Sigmoid colon (tissue), 7 donors: ENCODE data around the gene PZP. TPM values are rescaled to one million over a fixed set of nuclear protein-coding genes. Genes with fewer than 3 reads are reported as not detected.
A peak's percentile ranks its signal among the peaks of the same experiment; 100 is the strongest.

Source experiments
- DNase-seq: peaks from one replicate; pipeline ENCODE4 v3.0.0-alpha.2; 2019
- H3K27ac ChIP-seq, 4 donors: fragments of 200-600 bp; sonication (generic); one replicate each; pipeline ENCODE4 v1.5.1; 2016 to 2019; ENCODE audit warnings: mild to moderate bottlenecking in 1 of 4
- H3K27me3 ChIP-seq, 3 donors: fragments of 200-600 bp; sonication (generic); one replicate each; pipeline ENCODE4 v1.5.1; 2019; ENCODE audit warnings: mild to moderate bottlenecking in 1 of 3
- H3K36me3 ChIP-seq, 4 donors: fragments of 200-600 bp; sonication (generic); one replicate each; pipeline ENCODE4 v1.5.1; 2016 to 2019
- H3K4me1 ChIP-seq, 4 donors: fragments of 200-600 bp; sonication (generic); one replicate each; pipeline ENCODE4 v1.5.1; 2017 to 2019
- H3K4me3 ChIP-seq, 4 donors: fragments of 200-600 bp; sonication (generic); one replicate each; pipeline ENCODE4 v1.5.1; 2017 to 2019; ENCODE audit warnings: mild to moderate bottlenecking in 2 of 4, moderate library complexity in 1 of 4
- H3K9me3 ChIP-seq, 4 donors: fragments of 200-600 bp in 3 of 4; sonication (generic) in 3 of 4; one replicate each; pipeline versions ENCODE4 v1.5.1 to v1.6.1; 2013 to 2019
- EP300 ChIP-seq, 4 donors: sonication (generic); formaldehyde crosslinking; IDR thresholded peaks; one replicate each; pipeline ENCODE4 v1.6.1; 2017; ENCODE audit warnings: antibody characterized with exemption in 4 of 4
- POLR2A ChIP-seq, 2 donors: fragments of 450-650 bp; IDR thresholded peaks; one replicate each; pipeline ENCODE4 v1.6.1; 2016; ENCODE audit warnings: antibody characterized with exemption in 2 of 2, mild to moderate bottlenecking in 2 of 2, moderate library complexity in 2 of 2
- POLR2AphosphoS5 ChIP-seq, 4 donors: sonication (generic); formaldehyde crosslinking; IDR thresholded peaks; one replicate each; pipeline ENCODE4 v1.6.1; 2017; ENCODE audit warnings: antibody characterized with exemption in 4 of 4
- WGBS, 2 donors: extraction: QIAGEN DNeasy Blood & Tissue Kit; methylation state at CpG; one replicate each; pipeline ENCODE4 v1.1.7; 2013; 5-methylcytosine and 5-hydroxymethylcytosine counted together
- intact Hi-C: fragments of 100-400 bp; cut with DNase I; formaldehyde crosslinking; loops from one replicate; pipeline ENCODE4 v1.15.1; 2023
- polyA plus RNA-seq, 3 donors: library from polyadenylated mRNA; stranded (reverse); fragments of 200-250 nt; gene quantifications; one replicate each; pipeline ENCODE4 v1.2.3, GENCODE V29; 2013
- total RNA-seq, 4 donors: library from RNA; depleted of rRNA; stranded (reverse); fragments of >200 nt; gene quantifications; one replicate each; pipeline ENCODE4 v1.1.0, GENCODE V29; 2016
- TF ChIP-seq, protein P1 (sequence below), 4 experiments: fragments of 450-650 bp in 3 of 4; fragments of 200-600 bp in 1 of 4; IDR thresholded peaks; one replicate each; pipeline ENCODE4 v1.5.1; 2016 to 2019; ENCODE audit warnings: antibody characterized with exemption in 4 of 4, mild to moderate bottlenecking in 3 of 4, moderate library complexity in 2 of 4
- donor health status: healthy with polysubstance abuse.
- donor health status: Bipolar disorder and iron deficiency.
- donor health status: healthy.

Gene PZP
- total and polyA plus RNA-seq, 7 donors = 0.07 to 0.28 TPM; not detected in 5

GRCh38 chr12:9115731-9116559, 92.2 kb downstream of the PZP start, which contains the start of gene A2M:
Gene A2M (minus strand): TSS chr12:9115919. CDS start chr12:9115849, 70 bp downstream.
- intact Hi-C loops = loop anchor here (2.0 kb wide), 1 partner anchor 51 kb away; no protein-coding TSS in a partner anchor
- WGBS, 2 donors = 54 to 59% methylated on average over 9 of the region's 9 CpGs

DNA sequence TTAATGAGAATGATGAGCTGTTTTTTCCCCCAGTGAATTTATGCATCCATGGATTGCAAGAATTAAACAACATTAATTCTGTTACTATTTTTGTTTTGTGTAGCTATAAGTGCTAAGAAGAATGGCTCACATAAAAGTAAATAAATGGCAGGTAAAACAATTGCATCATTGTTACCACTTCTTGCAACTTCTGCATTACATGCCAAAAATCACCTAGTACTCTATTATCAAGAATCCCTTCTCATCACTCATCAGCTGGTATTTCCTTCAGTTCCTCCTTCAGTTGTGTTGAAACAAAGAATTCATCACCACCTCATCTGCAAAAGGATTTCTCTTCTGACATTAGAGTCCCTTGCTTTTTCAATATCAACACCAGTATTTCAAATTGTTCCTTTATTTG, 93.2 kb downstream of the PZP start:
- H3K27ac ChIP-seq = peak overlapping the region; percentile 79 to 83 (median 82)
- no peaks in the 10 kb centered on the region for H3K9me3 ChIP-seq
- TF ChIP-seq POLR2A (IDR thresholded peaks at IDR 0.05) (no peak), POLR2AphosphoS5 (IDR thresholded peaks at IDR 0.05) (no peak), EP300 (IDR thresholded peaks at IDR 0.05) (no peak)
- TF ChIP-seq, protein P1, sequence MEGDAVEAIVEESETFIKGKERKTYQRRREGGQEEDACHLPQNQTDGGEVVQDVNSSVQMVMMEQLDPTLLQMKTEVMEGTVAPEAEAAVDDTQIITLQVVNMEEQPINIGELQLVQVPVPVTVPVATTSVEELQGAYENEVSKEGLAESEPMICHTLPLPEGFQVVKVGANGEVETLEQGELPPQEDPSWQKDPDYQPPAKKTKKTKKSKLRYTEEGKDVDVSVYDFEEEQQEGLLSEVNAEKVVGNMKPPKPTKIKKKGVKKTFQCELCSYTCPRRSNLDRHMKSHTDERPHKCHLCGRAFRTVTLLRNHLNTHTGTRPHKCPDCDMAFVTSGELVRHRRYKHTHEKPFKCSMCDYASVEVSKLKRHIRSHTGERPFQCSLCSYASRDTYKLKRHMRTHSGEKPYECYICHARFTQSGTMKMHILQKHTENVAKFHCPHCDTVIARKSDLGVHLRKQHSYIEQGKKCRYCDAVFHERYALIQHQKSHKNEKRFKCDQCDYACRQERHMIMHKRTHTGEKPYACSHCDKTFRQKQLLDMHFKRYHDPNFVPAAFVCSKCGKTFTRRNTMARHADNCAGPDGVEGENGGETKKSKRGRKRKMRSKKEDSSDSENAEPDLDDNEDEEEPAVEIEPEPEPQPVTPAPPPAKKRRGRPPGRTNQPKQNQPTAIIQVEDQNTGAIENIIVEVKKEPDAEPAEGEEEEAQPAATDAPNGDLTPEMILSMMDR (IDR thresholded peaks at IDR 0.05) = no peak
- peaks cover 0 to 43% (median 34%) of the 10 kb centered on the region in 4 donors for H3K4me1 ChIP-seq
- peak overlapping the region; percentile 26 to 49 (median 42) for H3K4me3 ChIP-seq
- no peak for DNase-seq
- no peaks in the 10 kb centered on the region for H3K27me3 ChIP-seq
- H3K36me3 ChIP-seq = peaks cover 0 to 24% (median 11%) of the 10 kb centered on the region in 4 donors
- intact Hi-C loops = loop anchor here (2.0 kb wide), 1 partner anchor 50 kb away; no protein-coding TSS in a partner anchor

More at GRCh38 chr12:9115731-9116559, 92.2 kb downstream of the PZP start, which contains the start of gene A2M:
- Histone ChIP-seq H3K27ac (peak within 1 kb of the TSS; percentile 79 to 83 (median 82)), H3K4me3 (peak within 1 kb of the TSS; percentile 26 to 49 (median 42)), H3K9me3 (no peaks in the 10 kb centered on the region), H3K27me3 (no peaks in the 10 kb centered on the region), H3K4me1 (peaks cover 0 to 43% (median 34%) of the 10 kb centered on the region in 4 donors), H3K36me3 (peaks cover 0 to 14% (median 6%) of the 10 kb centered on the region in 4 donors)
- TF ChIP-seq POLR2AphosphoS5 (IDR thresholded peaks at IDR 0.05) = peak; percentile 51 to 86 (median 70)
- peak in 1 of 4 donors; percentile 59 for TF ChIP-seq EP300 (IDR thresholded peaks at IDR 0.05)
- TF ChIP-seq, protein P1 (IDR thresholded peaks at IDR 0.05) = no peak
- no peak for TF ChIP-seq POLR2A (IDR thresholded peaks at IDR 0.05)
- DNase-seq = no peak

- Histone ChIP-seq H3K4me3 (peak overlapping the region; percentile 5 to 49 (median 24)), H3K27me3 (no peaks in the 10 kb centered on the region), H3K4me1 (peaks cover 0 to 38% (median 28%) of the 10 kb centered on the region in 4 donors), H3K27ac (peak overlapping the region; percentile 46 to 83 (median 69)), H3K9me3 (no peaks in the 10 kb centered on the region), H3K36me3 (peaks cover 0 to 34% (median 20%) of the 10 kb centered on the region in 4 donors)
- intact Hi-C loops = loop anchor here (2.0 kb wide), 1 partner anchor 49 kb away; no protein-coding TSS in a partner anchor
- no peak for DNase-seq
- WGBS, 2 donors = 74 to 82% methylated on average over 1 of the region's 1 CpG
- no peak for TF ChIP-seq POLR2A (IDR thresholded peaks at IDR 0.05)
- no peak for TF ChIP-seq EP300 (IDR thresholded peaks at IDR 0.05)
- TF ChIP-seq, protein P1 (IDR thresholded peaks at IDR 0.05) = no peak
- TF ChIP-seq POLR2AphosphoS5 (IDR thresholded peaks at IDR 0.05) = no peak
These were observed 94.2 kb downstream of the PZP start for GRCh38 chr12:9113987-9114309.

DNA sequence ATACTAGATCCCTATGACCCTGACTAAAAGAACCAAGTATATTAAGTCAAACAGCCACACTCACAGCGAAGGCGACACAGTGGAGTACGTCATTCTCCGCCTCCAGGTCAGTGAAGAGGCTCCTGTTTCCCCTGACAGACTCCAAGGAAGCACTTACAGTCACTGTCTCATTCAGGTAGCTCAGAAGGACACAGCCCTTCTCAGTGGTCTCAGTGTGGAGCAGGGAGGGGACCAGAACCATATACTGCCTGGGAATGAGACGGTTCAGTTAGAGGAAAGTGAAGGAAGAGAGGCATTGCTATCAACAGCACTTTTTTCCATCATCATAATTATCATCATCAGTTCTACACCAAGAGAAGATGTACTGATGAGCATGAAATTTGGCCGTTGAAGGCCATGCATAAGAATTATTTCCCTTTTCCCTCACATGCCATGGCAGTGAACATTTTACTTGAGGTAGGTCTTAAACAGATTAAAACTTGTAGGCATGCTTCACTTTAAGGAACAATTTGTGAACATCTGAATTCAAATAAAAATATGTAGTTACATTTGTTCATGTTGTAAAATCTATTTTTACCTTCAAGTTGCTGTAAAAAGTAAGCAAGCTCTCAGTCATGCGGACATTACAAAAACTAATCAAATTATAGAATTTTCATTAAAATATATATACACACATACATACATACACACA, 94.8 kb downstream of the PZP start:
- 73 to 82% methylated on average over 7 of the region's 7 CpGs for WGBS, 2 donors
- DNase-seq = no peak
- Histone ChIP-seq H3K4me3 (peak overlapping the region; percentile 5 to 49 (median 24)), H3K36me3 (peaks cover 0 to 39% (median 21%) of the 10 kb centered on the region in 4 donors), H3K27me3 (no peaks in the 10 kb centered on the region), H3K4me1 (peaks cover 0 to 36% (median 24%) of the 10 kb centered on the region in 4 donors), H3K27ac (peak overlapping the region; percentile 46 to 83 (median 69)), H3K9me3 (no peaks in the 10 kb centered on the region)
- intact Hi-C loops = no loop called here
- TF ChIP-seq POLR2A (IDR thresholded peaks at IDR 0.05) (no peak), POLR2AphosphoS5 (IDR thresholded peaks at IDR 0.05) (no peak), EP300 (IDR thresholded peaks at IDR 0.05) (no peak)
- TF ChIP-seq, protein P1 (IDR thresholded peaks at IDR 0.05) = no peak
